ENCODE results near the gene CHMP5. TPM values are rescaled to one million over a fixed set of nuclear protein-coding genes. Genes with fewer than 3 reads are reported as not detected.

The CHMP5 gene
- total and polyA plus RNA-seq, 9 donors: 67.0 to 87.3 (median 71.5) TPM

DNA sequence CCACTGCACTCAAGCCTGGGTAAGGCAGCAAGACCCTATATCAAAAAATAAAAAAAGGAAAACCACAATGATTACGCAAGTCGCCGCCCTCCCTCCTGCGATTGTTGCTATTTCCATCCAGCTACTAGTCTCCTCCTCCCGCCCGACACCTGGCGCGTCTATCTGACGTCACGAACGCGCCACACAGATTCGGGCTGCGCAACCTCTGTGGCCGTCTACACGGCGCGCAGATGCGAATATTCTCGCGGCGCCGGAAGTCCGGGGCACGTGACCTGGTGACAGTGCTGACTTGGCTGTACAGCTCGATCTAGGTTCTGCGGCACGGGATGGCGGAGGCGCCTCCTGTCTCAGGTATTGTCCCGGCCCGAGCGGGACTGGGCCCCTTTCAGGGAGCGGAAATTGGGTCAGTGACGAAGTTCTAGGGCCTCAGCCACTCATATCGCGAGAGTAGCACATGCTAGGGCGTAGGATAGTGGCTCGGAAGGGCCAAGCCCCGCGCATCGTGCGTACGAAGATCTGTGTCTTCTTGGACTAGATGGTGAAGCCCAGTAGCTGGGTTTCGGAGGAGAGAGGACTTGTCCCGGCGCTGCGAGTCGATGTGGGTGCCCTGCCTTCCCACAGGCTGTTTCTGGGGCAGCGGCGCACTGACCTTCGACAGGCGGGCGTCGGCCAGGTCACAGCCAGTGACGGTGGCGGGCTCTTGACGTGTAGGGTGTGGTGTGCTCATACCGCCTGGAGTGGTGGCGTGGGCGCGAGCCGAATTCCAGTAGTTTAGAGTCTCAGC is 25.6 kb downstream of the CHMP5 start, which contains the start of gene NFX1:
NFX1 (plus strand) TSS at position 270 of the 784 bp plus-strand sequence; CDS start at position 327, 57 bp downstream.
- Histone ChIP-seq H3K27ac (ENCODE audit: low read length) (peak within 1 kb of the TSS; percentile 95), H3K4me1 (ENCODE audit: control insufficient read depth, insufficient read depth, low read length) (peaks cover 16% of the 10 kb centered on the region), H3K4me3 (ENCODE audit: low read length) (peak within 1 kb of the TSS; percentile 85), H3K36me3 (ENCODE audit: control insufficient read depth, insufficient read depth, low read length) (peaks cover 22% of the 10 kb centered on the region), H3K27me3 (ENCODE audit: control insufficient read depth, insufficient read depth, low read length) (no peaks in the 10 kb centered on the region), H3K9me3 (replicated peaks; ENCODE audit: control insufficient read depth, low read depth, low read length) (no peaks in the 10 kb centered on the region)
- 1% methylated on average over 62 of the region's 63 CpGs for WGBS (ENCODE audit: insufficient coverage)
- DNase-seq: peak; percentile 99

DNA sequence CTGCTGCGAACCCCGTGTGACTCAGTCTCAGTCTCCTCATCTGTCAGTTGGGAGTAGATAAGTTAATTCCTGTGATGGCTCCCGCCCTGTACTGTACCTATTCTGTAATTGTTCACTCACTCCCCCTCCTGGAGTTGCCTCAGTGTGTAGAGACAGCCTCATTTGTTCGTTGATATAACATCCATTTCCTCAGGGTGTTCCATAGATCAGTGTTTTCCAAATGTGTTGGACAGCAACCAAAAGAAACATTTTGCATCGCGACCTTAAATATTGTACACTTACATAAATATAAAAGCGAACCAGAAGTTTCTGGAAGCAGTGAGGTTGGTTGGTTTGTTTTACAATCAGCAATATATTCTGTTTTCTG is 26.2 kb downstream of the CHMP5 start:
- Histone ChIP-seq H3K4me3 (ENCODE audit: low read length) (peak overlapping the region; percentile 85), H3K36me3 (ENCODE audit: control insufficient read depth, insufficient read depth, low read length) (peaks cover 28% of the 10 kb centered on the region), H3K27me3 (ENCODE audit: control insufficient read depth, insufficient read depth, low read length) (no peaks in the 10 kb centered on the region), H3K9me3 (replicated peaks; ENCODE audit: control insufficient read depth, low read depth, low read length) (no peaks in the 10 kb centered on the region), H3K4me1 (ENCODE audit: control insufficient read depth, insufficient read depth, low read length) (peaks cover 16% of the 10 kb centered on the region), H3K27ac (ENCODE audit: low read length) (peak overlapping the region; percentile 95)
- WGBS (ENCODE audit: insufficient coverage): 0% methylated on average over 3 of the region's 7 CpGs
- no peak for DNase-seq

DNA sequence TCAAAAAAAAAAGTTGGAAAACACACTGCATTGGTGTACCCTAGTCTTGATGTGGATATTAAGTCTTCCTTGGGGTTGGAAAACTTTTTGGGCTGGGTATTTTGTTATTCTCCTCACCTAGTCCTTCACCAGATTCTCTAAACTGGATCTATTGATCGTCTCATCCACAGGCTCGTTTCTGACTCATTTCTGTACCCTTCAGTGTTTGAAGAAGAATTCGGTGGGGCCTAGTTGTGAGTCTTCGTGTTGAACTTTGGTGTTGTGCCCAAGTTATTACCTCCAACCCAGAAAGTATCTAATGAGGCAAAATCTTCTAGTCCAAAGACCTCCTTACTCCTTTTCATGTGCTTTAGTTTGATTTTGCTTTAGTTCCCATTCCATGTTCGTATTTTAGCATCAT is 27.1 kb downstream of the CHMP5 start:
- Histone ChIP-seq H3K4me1 (ENCODE audit: control insufficient read depth, insufficient read depth, low read length) (peaks cover 16% of the 10 kb centered on the region), H3K4me3 (ENCODE audit: low read length) (no peak overlapping the region), H3K27me3 (ENCODE audit: control insufficient read depth, insufficient read depth, low read length) (no peaks in the 10 kb centered on the region), H3K36me3 (ENCODE audit: control insufficient read depth, insufficient read depth, low read length) (peaks cover 36% of the 10 kb centered on the region), H3K9me3 (replicated peaks; ENCODE audit: control insufficient read depth, low read depth, low read length) (no peaks in the 10 kb centered on the region), H3K27ac (ENCODE audit: low read length) (no peak overlapping the region)
- no peak for DNase-seq
- WGBS (ENCODE audit: insufficient coverage): 100% methylated on average over 1 of the region's 5 CpGs

DNA sequence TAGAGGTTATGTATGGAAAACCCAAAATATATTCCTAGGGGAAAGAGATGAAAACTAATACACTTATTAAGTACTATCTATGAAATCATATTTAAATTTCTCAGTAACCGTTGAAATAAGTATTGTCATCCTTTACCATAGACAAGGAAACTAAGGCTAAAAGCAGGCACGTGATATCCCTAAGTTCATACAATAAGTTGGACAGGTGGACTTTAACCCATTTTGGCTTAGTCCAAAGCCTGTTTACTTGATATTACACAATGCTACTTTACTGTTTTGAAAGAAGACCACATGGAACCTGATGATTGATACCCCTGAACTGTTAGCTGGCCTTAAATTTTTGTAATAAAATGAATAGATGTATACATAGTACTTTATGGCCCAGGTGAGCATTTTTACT is 28.9 kb downstream of the CHMP5 start:
- Histone ChIP-seq H3K4me1 (ENCODE audit: control insufficient read depth, insufficient read depth, low read length) (peaks cover 12% of the 10 kb centered on the region), H3K27ac (ENCODE audit: low read length) (no peak overlapping the region), H3K4me3 (ENCODE audit: low read length) (no peak overlapping the region), H3K9me3 (replicated peaks; ENCODE audit: control insufficient read depth, low read depth, low read length) (no peaks in the 10 kb centered on the region), H3K27me3 (ENCODE audit: control insufficient read depth, insufficient read depth, low read length) (no peaks in the 10 kb centered on the region), H3K36me3 (ENCODE audit: control insufficient read depth, insufficient read depth, low read length) (peaks cover 50% of the 10 kb centered on the region)
- DNase-seq: no peak
- no CpG with 5 or more reads among the region's 2 CpGs for WGBS (ENCODE audit: insufficient coverage)

DNA sequence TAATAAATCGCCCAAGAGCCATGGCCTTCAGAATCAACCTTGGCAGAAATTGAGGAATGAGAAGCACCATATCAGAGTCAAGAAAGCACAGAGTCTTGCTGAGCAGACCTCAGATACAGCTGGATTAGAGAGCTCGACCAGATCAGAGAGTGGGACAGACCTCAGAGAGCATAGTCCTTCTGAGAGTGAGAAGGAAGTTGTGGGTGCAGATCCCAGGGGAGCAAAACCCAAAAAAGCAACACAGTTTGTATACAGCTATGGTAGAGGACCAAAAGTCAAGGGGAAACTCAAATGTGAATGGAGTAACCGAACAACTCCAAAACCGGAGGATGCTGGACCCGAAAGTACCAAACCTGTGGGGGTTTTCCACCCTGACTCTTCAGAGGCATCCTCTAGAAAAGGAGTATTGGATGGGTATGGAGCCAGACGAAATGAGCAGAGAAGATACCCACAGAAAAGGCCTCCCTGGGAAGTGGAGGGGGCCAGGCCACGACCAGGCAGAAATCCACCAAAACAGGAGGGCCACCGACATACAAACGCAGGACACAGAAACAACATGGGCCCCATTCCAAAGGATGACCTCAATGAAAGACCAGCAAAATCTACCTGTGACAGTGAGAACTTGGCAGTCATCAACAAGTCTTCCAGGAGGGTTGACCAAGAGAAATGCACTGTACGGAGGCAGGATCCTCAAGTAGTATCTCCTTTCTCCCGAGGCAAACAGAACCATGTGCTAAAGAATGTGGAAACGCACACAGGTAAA is 30.0 kb downstream of the CHMP5 start:
- H3K9me3 ChIP-seq (replicated peaks; ENCODE audit: control insufficient read depth, low read depth, low read length): no peaks in the 10 kb centered on the region
- H3K27me3 ChIP-seq (ENCODE audit: control insufficient read depth, insufficient read depth, low read length): no peaks in the 10 kb centered on the region
- H3K36me3 ChIP-seq (ENCODE audit: control insufficient read depth, insufficient read depth, low read length): peaks cover 55% of the 10 kb centered on the region
- WGBS (ENCODE audit: insufficient coverage): 90% methylated on average over 8 of the region's 12 CpGs
- no peak for DNase-seq
- no peak overlapping the region for H3K27ac ChIP-seq (ENCODE audit: low read length)
- H3K4me3 ChIP-seq (ENCODE audit: low read length): no peak overlapping the region
- peaks cover 6% of the 10 kb centered on the region for H3K4me1 ChIP-seq (ENCODE audit: control insufficient read depth, insufficient read depth, low read length)

DNA sequence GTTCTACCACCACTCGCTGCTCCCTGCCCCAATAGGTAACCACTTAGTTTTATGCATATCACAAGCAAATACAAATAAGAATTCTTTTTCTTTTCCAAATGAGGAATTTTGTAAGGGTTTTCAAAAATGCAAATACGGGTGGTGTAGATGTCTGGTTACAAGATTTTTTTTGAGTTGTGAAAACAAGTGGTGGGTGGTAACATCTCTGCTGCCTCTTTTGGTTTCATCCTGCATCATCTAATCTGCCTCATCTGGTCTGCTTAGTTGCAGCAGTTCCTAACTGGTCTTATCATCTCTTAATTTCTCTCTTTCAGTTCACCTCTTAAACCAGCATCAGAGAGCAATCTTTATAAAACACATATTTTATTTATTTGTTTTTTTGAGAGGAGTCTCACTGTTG is 30.7 kb downstream of the CHMP5 start:
- Histone ChIP-seq H3K4me3 (ENCODE audit: low read length) (no peak overlapping the region), H3K36me3 (ENCODE audit: control insufficient read depth, insufficient read depth, low read length) (peaks cover 55% of the 10 kb centered on the region), H3K4me1 (ENCODE audit: control insufficient read depth, insufficient read depth, low read length) (peaks cover 6% of the 10 kb centered on the region), H3K9me3 (replicated peaks; ENCODE audit: control insufficient read depth, low read depth, low read length) (no peaks in the 10 kb centered on the region), H3K27ac (ENCODE audit: low read length) (no peak overlapping the region), H3K27me3 (ENCODE audit: control insufficient read depth, insufficient read depth, low read length) (no peaks in the 10 kb centered on the region)
- DNase-seq: no peak
- no CpG with 5 or more reads among the region's 2 CpGs for WGBS (ENCODE audit: insufficient coverage)

DNA sequence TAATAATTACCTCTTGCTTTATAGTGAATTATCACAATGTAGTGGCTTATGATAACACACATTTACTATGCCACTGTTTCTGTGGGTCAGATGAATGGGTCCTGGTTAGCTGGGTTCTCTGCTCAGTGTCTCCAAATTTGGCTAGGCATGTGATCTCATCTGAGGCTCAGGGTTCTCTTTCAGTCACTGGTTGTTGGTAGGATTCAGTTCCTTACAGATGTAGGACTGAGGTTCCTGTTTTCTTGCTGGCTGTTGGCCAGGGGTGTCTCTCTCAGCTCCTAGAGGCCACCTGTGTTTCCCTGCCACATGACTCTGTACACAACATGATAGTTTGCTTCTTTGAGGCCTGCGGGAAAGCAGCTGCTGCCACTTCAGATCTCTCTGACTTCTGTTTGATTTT is 32.6 kb downstream of the CHMP5 start:
- DNase-seq: peak; percentile 84
- H3K27ac ChIP-seq (ENCODE audit: low read length): peak overlapping the region; percentile 23
- H3K27me3 ChIP-seq (ENCODE audit: control insufficient read depth, insufficient read depth, low read length): no peaks in the 10 kb centered on the region
- no peak overlapping the region for H3K4me3 ChIP-seq (ENCODE audit: low read length)
- H3K4me1 ChIP-seq (ENCODE audit: control insufficient read depth, insufficient read depth, low read length): no peaks in the 10 kb centered on the region
- WGBS (ENCODE audit: insufficient coverage): no CpG with 5 or more reads among the region's 1 CpG
- no peaks in the 10 kb centered on the region for H3K9me3 ChIP-seq (replicated peaks; ENCODE audit: control insufficient read depth, low read depth, low read length)
- H3K36me3 ChIP-seq (ENCODE audit: control insufficient read depth, insufficient read depth, low read length): peaks cover 61% of the 10 kb centered on the region

DNA sequence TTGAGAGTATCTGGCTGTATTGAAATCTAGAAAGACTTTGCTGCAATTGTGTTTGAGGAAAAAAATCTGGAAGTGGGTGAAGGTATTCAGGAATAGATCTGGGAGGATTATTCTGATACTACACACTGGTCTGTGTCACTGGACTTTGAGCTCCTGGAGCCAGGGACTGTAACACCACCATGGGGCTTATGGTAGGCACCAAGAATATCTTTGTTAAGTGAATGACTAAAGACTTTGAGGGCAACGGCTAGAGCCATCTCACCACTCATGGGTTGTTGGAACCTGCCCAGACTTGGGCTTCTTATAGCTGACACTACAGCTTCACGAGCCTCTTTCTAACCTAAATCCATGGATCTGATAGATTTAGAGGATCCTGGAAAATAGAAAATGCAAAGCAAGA is 35.7 kb downstream of the CHMP5 start:
- DNase-seq: no peak
- Histone ChIP-seq H3K9me3 (replicated peaks; ENCODE audit: control insufficient read depth, low read depth, low read length) (no peaks in the 10 kb centered on the region), H3K36me3 (ENCODE audit: control insufficient read depth, insufficient read depth, low read length) (peaks cover 66% of the 10 kb centered on the region), H3K4me1 (ENCODE audit: control insufficient read depth, insufficient read depth, low read length) (no peaks in the 10 kb centered on the region), H3K27me3 (ENCODE audit: control insufficient read depth, insufficient read depth, low read length) (no peaks in the 10 kb centered on the region), H3K4me3 (ENCODE audit: low read length) (no peak overlapping the region), H3K27ac (ENCODE audit: low read length) (no peak overlapping the region)
- WGBS (ENCODE audit: insufficient coverage): no CpG with 5 or more reads among the region's 2 CpGs

DNA sequence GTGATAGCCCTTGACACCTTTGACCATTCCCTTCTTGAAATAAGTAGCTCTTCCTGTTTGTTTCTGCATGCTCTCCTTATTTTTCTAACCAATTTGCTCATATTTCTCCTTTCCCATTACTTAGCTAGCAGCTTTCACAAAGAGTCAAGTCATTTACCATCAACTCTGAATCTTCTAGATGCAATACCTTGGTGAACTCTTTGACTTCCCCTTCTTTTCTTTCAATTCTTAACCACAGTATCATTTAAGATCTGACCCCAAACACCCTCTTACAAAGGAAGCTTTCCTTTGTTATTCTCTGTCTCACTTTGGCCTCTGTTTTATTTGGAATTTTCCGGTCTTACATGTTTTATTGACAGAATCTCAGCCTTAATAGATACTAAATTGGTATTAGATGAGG is 39.5 kb downstream of the CHMP5 start:
- Histone ChIP-seq H3K4me1 (ENCODE audit: control insufficient read depth, insufficient read depth, low read length) (no peaks in the 10 kb centered on the region), H3K27ac (ENCODE audit: low read length) (no peak overlapping the region), H3K36me3 (ENCODE audit: control insufficient read depth, insufficient read depth, low read length) (peaks cover 70% of the 10 kb centered on the region), H3K27me3 (ENCODE audit: control insufficient read depth, insufficient read depth, low read length) (no peaks in the 10 kb centered on the region), H3K9me3 (replicated peaks; ENCODE audit: control insufficient read depth, low read depth, low read length) (no peaks in the 10 kb centered on the region), H3K4me3 (ENCODE audit: low read length) (no peak overlapping the region)
- WGBS (ENCODE audit: insufficient coverage): no CpG with 5 or more reads among the region's 1 CpG
- DNase-seq: no peak

DNA sequence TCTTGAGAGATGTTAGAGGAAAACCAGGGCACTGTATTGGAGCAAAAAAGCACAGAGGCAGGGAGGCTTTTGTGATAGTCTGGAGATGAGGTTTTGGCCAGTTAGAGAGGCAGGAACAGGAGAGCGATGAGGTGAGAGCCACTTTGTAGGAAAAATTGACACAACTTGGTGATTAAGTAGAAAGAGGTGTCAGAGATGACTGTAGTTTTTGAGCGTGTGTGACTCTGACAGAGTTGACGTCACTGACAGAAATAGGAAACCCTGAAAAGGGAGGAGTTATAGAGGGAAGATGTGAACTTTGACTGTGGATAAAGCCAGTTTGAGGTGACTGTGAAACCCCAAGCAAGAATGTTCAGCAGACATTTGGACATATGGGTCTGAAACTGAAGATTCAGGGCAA is 41.2 kb downstream of the CHMP5 start:
- H3K4me1 ChIP-seq (ENCODE audit: control insufficient read depth, insufficient read depth, low read length): no peaks in the 10 kb centered on the region
- H3K27ac ChIP-seq (ENCODE audit: low read length): no peak overlapping the region
- H3K9me3 ChIP-seq (replicated peaks; ENCODE audit: control insufficient read depth, low read depth, low read length): no peaks in the 10 kb centered on the region
- WGBS (ENCODE audit: insufficient coverage): 90% methylated on average over 3 of the region's 3 CpGs
- H3K36me3 ChIP-seq (ENCODE audit: control insufficient read depth, insufficient read depth, low read length): peaks cover 75% of the 10 kb centered on the region
- DNase-seq: no peak
- H3K4me3 ChIP-seq (ENCODE audit: low read length): no peak overlapping the region
- H3K27me3 ChIP-seq (ENCODE audit: control insufficient read depth, insufficient read depth, low read length): no peaks in the 10 kb centered on the region
